WI38 (cell line): ENCODE data around the gene LAGE3.

ENCODE experiments used
- H3K4me3 ChIP-seq: 2 replicates; pipeline ENCODE4 v1.5.1; 2011; ENCODE audit warnings: low read depth, mild to moderate bottlenecking, control low read depth, low read length
- CTCF ChIP-seq: IDR thresholded peaks from 2 replicates; pipeline ENCODE4 v1.5.1; 2012; ENCODE audit warnings: low read depth, mild to moderate bottlenecking, control low read depth, low read length

Gene LAGE3

GRCh38 chrX:154515966-154516655 lies 37.0 kb upstream of the LAGE3 start, which contains the start of gene FAM3A:
Gene FAM3A, minus strand, starts transcription at chrX:154516232. Its CDS starts 460 bp downstream, at chrX:154515772.
- no peak for TF ChIP-seq CTCF
- peak within 1 kb of the TSS; percentile 58 for H3K4me3 ChIP-seq

GRCh38 chrX:154515090-154515965 lies 36.2 kb upstream of the LAGE3 start:
- TF ChIP-seq CTCF, result no peak
- peak overlapping the region; percentile 58 for H3K4me3 ChIP-seq

GRCh38 chrX:154513716-154514115 lies 34.6 kb upstream of the LAGE3 start:
- no peak overlapping the region for H3K4me3 ChIP-seq
- TF ChIP-seq CTCF, result no peak

- no peak overlapping the region for H3K4me3 ChIP-seq
- no peak for TF ChIP-seq CTCF
Measured at GRCh38 chrX:154512879-154513553, 33.9 kb upstream of the LAGE3 start.

GRCh38 chrX:154511761-154512160 lies 32.7 kb upstream of the LAGE3 start:
- TF ChIP-seq CTCF, result no peak
- H3K4me3 ChIP-seq, result no peak overlapping the region

GRCh38 chrX:154509455-154509854 lies 30.4 kb upstream of the LAGE3 start:
- no peak for TF ChIP-seq CTCF
- H3K4me3 ChIP-seq, result no peak overlapping the region

GRCh38 chrX:154508384-154508745 lies 29.3 kb upstream of the LAGE3 start:
- H3K4me3 ChIP-seq, result no peak overlapping the region
- TF ChIP-seq CTCF, result no peak
